Activated T-cell treated with anti-CD3 and anti-CD28 coated beads, Interleukin-2, amount 50 U/mL, for 24 hours (primary cell): ENCODE measurements around the gene ASGR2.
"Not testable (repeated sequence)": the region's sequence is repeated elsewhere in the genome, so short reads cannot be mapped to it uniquely, and the experiment has no call there.

Source experiments
- DNase-seq: peaks from one replicate; pipeline ENCODE4 v3.0.0-alpha.2; 2020
- H3K27ac Mint-ChIP-seq: 2 replicates; pipeline ENCODE4 v1.8.0; 2020; ENCODE audit warnings: mild to moderate bottlenecking, mixed read lengths
- H3K27me3 Mint-ChIP-seq: 2 replicates; pipeline ENCODE4 v1.8.0; 2020; ENCODE audit warnings: mixed read lengths
- H3K36me3 Mint-ChIP-seq: 2 replicates; pipeline ENCODE4 v1.8.0; 2020; ENCODE audit warnings: low read depth, mixed read lengths
- H3K4me1 Mint-ChIP-seq: 2 replicates; pipeline ENCODE4 v1.8.0; 2020; ENCODE audit warnings: low read depth, mixed read lengths
- H3K4me3 Mint-ChIP-seq: 2 replicates; pipeline ENCODE4 v1.8.0; 2020; ENCODE audit warnings: mild to moderate bottlenecking, moderate library complexity, mixed read lengths
- H3K9me3 Mint-ChIP-seq: 2 replicates; pipeline ENCODE4 v1.8.0; 2020; ENCODE audit warnings: mixed read lengths

ASGR2 gene

GRCh38 chr17:7132511-7133094 is 18.0 kb upstream of the ASGR2 start:
- Mint-ChIP-seq H3K4me3 (peak overlapping the region; percentile 50), H3K36me3 (no peaks in the 10 kb centered on the region), H3K27me3 (peaks cover 10% of the 10 kb centered on the region), H3K4me1 (peaks cover 32% of the 10 kb centered on the region), H3K9me3 (no peaks in the 10 kb centered on the region), H3K27ac (peak overlapping the region; percentile 91)
- peak; percentile 60 for DNase-seq

DNA sequence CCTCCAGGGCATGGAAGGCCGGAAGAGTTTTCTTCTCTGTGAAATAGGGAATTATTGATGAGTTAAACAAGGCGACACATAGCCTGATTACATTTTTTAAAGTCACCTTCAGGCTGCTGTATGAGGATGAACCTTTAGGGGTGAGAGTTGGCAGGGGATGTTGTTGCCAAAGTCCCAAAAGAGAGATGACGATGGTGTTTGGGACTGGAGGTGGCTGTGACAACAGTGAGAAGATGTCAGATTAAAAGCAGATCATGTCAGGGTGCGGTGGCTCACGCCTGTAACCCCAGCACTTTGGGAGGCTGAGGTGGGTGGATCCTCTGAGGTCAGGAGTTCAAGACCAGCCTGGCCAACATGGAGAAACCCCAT is 16.8 kb upstream of the ASGR2 start:
- Mint-ChIP-seq H3K36me3 (no peaks in the 10 kb centered on the region), H3K27me3 (no peaks in the 10 kb centered on the region), H3K9me3 (no peaks in the 10 kb centered on the region), H3K4me3 (no peak overlapping the region), H3K27ac (no peak overlapping the region), H3K4me1 (peaks cover 32% of the 10 kb centered on the region)
- DNase-seq, result no peak

GRCh38 chr17:7130621-7131422 is 16.2 kb upstream of the ASGR2 start:
- no peaks in the 10 kb centered on the region for H3K36me3 Mint-ChIP-seq
- no peak overlapping the region for H3K27ac Mint-ChIP-seq
- H3K4me3 Mint-ChIP-seq, result no peak overlapping the region
- no peaks in the 10 kb centered on the region for H3K27me3 Mint-ChIP-seq
- H3K4me1 Mint-ChIP-seq, result peaks cover 28% of the 10 kb centered on the region
- no peaks in the 10 kb centered on the region for H3K9me3 Mint-ChIP-seq
- DNase-seq, result no peak

GRCh38 chr17:7129311-7129710 is 14.7 kb upstream of the ASGR2 start:
- Mint-ChIP-seq H3K9me3 (no peaks in the 10 kb centered on the region), H3K27ac (no peak overlapping the region), H3K4me3 (no peak overlapping the region), H3K36me3 (no peaks in the 10 kb centered on the region), H3K4me1 (peaks cover 25% of the 10 kb centered on the region), H3K27me3 (no peaks in the 10 kb centered on the region)
- DNase-seq, result no peak

- Mint-ChIP-seq H3K36me3 (no peaks in the 10 kb centered on the region), H3K4me1 (peaks cover 16% of the 10 kb centered on the region), H3K9me3 (no peaks in the 10 kb centered on the region), H3K27ac (no peak overlapping the region), H3K4me3 (no peak overlapping the region), H3K27me3 (peaks cover 5% of the 10 kb centered on the region)
- DNase-seq, result no peak
Measured at GRCh38 chr17:7128160-7128559, 13.5 kb upstream of the ASGR2 start.

DNA sequence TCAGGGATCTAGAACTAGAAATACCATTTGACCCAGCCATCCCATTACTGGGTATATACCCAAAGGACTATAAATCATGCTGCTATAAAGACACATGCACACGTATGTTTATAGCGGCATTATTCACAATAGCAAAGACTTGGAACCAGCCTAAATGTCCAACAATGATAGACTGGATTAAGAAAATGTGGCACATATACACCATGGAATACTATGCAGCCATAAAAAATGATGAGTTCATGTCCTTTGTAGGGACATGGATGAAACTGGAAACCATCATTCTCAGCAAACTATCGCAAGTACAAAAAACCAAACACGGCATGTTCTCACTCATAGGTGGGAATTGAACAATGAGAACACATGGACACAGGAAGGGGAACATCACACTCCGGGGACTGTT is 12.9 kb upstream of the ASGR2 start:
- not testable (repeated sequence) for H3K4me3 Mint-ChIP-seq, DNase-seq, H3K36me3 Mint-ChIP-seq, H3K9me3 Mint-ChIP-seq, H3K27me3 Mint-ChIP-seq, H3K27ac Mint-ChIP-seq
- peaks cover 11% of the 10 kb centered on the region for H3K4me1 Mint-ChIP-seq

GRCh38 chr17:7126386-7126785 is 11.8 kb upstream of the ASGR2 start:
- peaks cover 14% of the 10 kb centered on the region for H3K27me3 Mint-ChIP-seq
- not testable (repeated sequence) for H3K4me3 Mint-ChIP-seq, H3K9me3 Mint-ChIP-seq, H3K27ac Mint-ChIP-seq, H3K36me3 Mint-ChIP-seq, H3K4me1 Mint-ChIP-seq, DNase-seq

DNA sequence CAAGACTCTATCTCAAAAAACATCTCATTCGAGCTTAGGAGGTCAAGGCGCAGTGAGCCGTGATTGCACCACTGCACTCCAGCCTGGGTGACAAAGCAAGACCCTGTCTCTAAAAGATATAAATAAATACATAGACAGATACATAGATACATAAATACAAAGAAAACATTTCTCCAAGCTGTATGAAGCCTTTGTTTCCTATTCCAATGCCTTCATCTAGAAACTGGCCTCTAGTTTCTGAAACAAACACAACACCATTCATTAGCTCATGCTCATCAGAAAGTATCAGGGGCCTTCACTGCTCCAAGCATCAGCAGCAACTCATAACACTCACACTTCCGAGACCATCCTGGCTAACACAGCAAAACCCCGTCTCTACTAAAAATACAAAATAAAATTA is 10.3 kb upstream of the ASGR2 start:
- H3K27ac Mint-ChIP-seq, result no peak overlapping the region
- no peaks in the 10 kb centered on the region for H3K36me3 Mint-ChIP-seq
- no peak for DNase-seq
- H3K4me1 Mint-ChIP-seq, result no peaks in the 10 kb centered on the region
- peaks cover 28% of the 10 kb centered on the region for H3K27me3 Mint-ChIP-seq
- H3K9me3 Mint-ChIP-seq, result no peaks in the 10 kb centered on the region
- no peak overlapping the region for H3K4me3 Mint-ChIP-seq

DNA sequence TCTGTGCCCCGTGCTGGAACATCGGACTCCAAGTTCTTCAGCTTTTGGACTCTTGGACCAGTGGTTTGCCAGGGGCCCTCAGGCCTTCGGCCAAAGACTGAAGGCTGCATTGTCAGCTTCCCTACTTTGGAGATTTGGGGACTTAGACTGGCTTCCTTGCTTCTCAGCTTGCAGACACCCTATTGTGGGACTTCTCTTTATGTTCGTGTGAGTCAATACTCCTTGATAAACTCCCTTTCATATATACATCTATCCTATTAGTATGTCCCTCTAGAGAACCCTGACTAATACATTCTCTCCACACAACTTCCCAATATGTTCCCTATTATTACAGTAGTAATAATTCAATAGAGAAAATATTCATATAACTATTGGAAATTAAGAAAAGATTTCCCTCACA is 9.2 kb upstream of the ASGR2 start:
- Mint-ChIP-seq H3K27ac (no peak overlapping the region), H3K36me3 (no peaks in the 10 kb centered on the region), H3K9me3 (no peaks in the 10 kb centered on the region), H3K4me3 (no peak overlapping the region), H3K27me3 (peaks cover 35% of the 10 kb centered on the region), H3K4me1 (no peaks in the 10 kb centered on the region)
- DNase-seq, result no peak

GRCh38 chr17:7122381-7122780 is 7.8 kb upstream of the ASGR2 start:
- no peaks in the 10 kb centered on the region for H3K4me1 Mint-ChIP-seq
- peaks cover 35% of the 10 kb centered on the region for H3K27me3 Mint-ChIP-seq
- no peaks in the 10 kb centered on the region for H3K36me3 Mint-ChIP-seq
- DNase-seq, result no peak
- no peaks in the 10 kb centered on the region for H3K9me3 Mint-ChIP-seq
- no peak overlapping the region for H3K27ac Mint-ChIP-seq
- no peak overlapping the region for H3K4me3 Mint-ChIP-seq

DNA sequence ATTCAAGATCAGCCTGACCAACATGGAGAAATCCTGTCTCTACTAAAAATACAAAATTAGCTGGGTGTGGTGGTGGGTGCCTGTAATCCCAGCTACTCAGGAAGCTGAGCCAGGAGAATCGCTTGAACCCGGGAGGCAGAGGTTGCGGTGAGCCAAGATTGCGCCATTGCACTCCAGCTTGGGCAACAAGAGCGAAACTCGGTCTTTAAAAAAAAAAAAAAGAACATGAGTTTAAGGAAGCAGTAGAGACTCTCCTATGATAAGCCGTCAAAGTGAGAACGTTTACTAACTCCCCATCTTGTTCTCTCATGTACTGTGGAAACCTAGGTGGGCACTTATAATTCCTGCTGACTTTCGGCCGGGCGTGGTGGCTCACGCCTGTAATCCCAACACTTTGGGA is 6.0 kb upstream of the ASGR2 start:
- not testable (repeated sequence) for H3K4me3 Mint-ChIP-seq, DNase-seq, H3K9me3 Mint-ChIP-seq, H3K27ac Mint-ChIP-seq, H3K4me1 Mint-ChIP-seq, H3K36me3 Mint-ChIP-seq
- H3K27me3 Mint-ChIP-seq, result peaks cover 35% of the 10 kb centered on the region

GRCh38 chr17:7120123-7120522 is 5.5 kb upstream of the ASGR2 start:
- no peaks in the 10 kb centered on the region for H3K36me3 Mint-ChIP-seq
- H3K4me1 Mint-ChIP-seq, result no peaks in the 10 kb centered on the region
- H3K27ac Mint-ChIP-seq, result no peak overlapping the region
- no peaks in the 10 kb centered on the region for H3K9me3 Mint-ChIP-seq
- peaks cover 35% of the 10 kb centered on the region for H3K27me3 Mint-ChIP-seq
- H3K4me3 Mint-ChIP-seq, result no peak overlapping the region
- no peak for DNase-seq

DNA sequence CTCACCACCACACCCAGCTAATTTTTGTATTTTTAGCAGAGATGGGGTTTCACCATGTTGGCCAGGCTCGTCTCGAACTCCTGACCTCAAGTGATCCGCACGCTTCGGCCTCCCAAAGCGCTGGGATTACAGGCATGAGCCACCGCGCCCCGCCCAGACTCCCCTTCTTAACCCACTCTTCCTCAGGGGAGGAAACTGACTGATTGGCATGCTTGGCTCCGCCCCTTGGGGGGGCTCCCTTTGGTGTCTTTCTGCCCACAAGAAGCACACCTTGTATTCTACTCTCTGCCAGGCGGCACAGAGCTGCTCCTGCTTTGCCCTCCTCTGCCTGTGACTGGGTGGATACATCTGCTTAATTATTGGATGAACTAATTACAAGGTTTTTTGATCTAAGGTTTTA is 4.7 kb upstream of the ASGR2 start:
- H3K9me3 Mint-ChIP-seq, result no peaks in the 10 kb centered on the region
- H3K27ac Mint-ChIP-seq, result no peak overlapping the region
- no peaks in the 10 kb centered on the region for H3K4me1 Mint-ChIP-seq
- no peaks in the 10 kb centered on the region for H3K36me3 Mint-ChIP-seq
- no peak for DNase-seq
- H3K4me3 Mint-ChIP-seq, result no peak overlapping the region
- peaks cover 35% of the 10 kb centered on the region for H3K27me3 Mint-ChIP-seq

DNA sequence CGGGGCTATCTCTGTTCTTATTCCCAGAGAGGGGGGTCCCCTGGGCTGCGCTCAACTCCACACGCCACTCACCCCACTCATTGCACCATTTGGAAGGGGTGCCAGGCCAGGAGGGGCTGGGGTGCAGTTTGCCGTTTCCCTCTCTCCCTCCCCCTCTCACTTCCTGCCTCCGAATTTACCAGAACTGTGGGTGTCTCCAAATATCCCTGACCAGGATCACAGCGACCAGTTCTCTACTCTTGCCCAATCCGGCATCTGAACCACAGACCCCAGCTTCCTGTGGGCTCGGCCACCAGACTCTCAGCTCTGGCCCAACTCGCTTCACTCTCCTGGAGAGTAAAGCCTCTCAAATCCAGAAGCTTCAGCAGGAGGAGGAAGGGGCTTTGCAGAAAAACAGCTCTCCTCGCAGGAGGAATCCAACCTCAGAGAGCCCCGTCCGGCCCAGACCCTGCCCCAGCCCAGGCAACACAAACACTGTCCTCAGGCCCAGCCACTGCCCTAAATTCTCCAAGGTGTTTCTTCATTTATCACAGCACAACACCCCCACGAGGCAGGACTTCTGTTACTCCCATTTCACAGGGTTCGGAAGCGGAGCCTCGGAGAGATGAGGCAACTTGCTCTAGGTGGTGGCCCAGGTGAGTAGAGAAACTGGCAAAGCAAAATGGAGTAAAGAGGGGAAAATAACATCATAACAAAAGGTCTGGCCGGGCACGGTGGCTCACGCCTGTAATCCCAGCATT is 423 bp upstream of the ASGR2 start:
- Mint-ChIP-seq H3K36me3 (no peaks in the 10 kb centered on the region), H3K27ac (no peak overlapping the region), H3K9me3 (no peaks in the 10 kb centered on the region), H3K4me3 (no peak overlapping the region), H3K27me3 (peaks cover 8% of the 10 kb centered on the region), H3K4me1 (no peaks in the 10 kb centered on the region)
- no peak for DNase-seq
